Parathyroid adenoma (tissue), 2 donors: ENCODE data around the gene SPATA17.

ENCODE experiments used
- H2AFZ ChIP-seq: fragments of 300-600 bp; sonication (generic); one replicate; pipeline ENCODE4 v1.7.0; 2017; ENCODE audit warnings: antibody characterized with exemption, mild to moderate bottlenecking
- H3K27ac ChIP-seq: fragments of 300-600 bp; sonication (generic); one replicate; pipeline ENCODE4 v1.7.0; 2017
- H3K27me3 ChIP-seq: fragments of 300-600 bp; sonication (generic); one replicate; pipeline ENCODE4 v1.7.0; 2017; ENCODE audit warnings: low read length; ENCODE audit not compliant: control insufficient read depth, insufficient read depth
- H3K36me3 ChIP-seq: fragments of 300-600 bp; sonication (generic); one replicate; pipeline ENCODE4 v1.7.0; 2017; ENCODE audit warnings: low read length; ENCODE audit not compliant: control insufficient read depth, insufficient read depth
- H3K4me1 ChIP-seq: fragments of 300-600 bp; sonication (generic); one replicate; pipeline ENCODE4 v1.7.0; 2017; ENCODE audit warnings: control low read depth
- H3K4me2 ChIP-seq: fragments of 300-600 bp; sonication (generic); one replicate; pipeline ENCODE4 v1.7.0; 2017; ENCODE audit warnings: low read length
- H3K4me3 ChIP-seq: fragments of 300-600 bp; sonication (generic); one replicate; pipeline ENCODE4 v1.7.0; 2017; ENCODE audit warnings: low read depth, low read length
- H3K79me2 ChIP-seq: fragments of 300-600 bp; sonication (generic); one replicate; pipeline ENCODE4 v1.7.0; 2017; ENCODE audit warnings: control low read depth
- H3K9ac ChIP-seq: fragments of 300-600 bp; sonication (generic); one replicate; pipeline ENCODE4 v1.7.0; 2017; ENCODE audit warnings: mild to moderate bottlenecking
- H3K9me3 ChIP-seq: fragments of 300-600 bp; sonication (generic); one replicate; pipeline ENCODE4 v1.7.0; 2017; ENCODE audit warnings: low read length; ENCODE audit not compliant: control insufficient read depth
- CTCF ChIP-seq: fragments of 300-600 bp; sonication (generic); IDR thresholded peaks from one replicate; pipeline ENCODE4 v1.7.0; 2017; ENCODE audit warnings: antibody characterized with exemption, mild to moderate bottlenecking
- donor health status: primary hyperparathyroidism.

Gene SPATA17

GRCh38 chr1:217620814-217621213 lies 10.3 kb upstream of the SPATA17 start:
- Histone ChIP-seq H3K4me2 (no peak overlapping the region), H3K27me3 (no peaks in the 10 kb centered on the region), H3K4me3 (no peak overlapping the region), H3K27ac (no peak overlapping the region), H3K36me3 (no peaks in the 10 kb centered on the region), H3K79me2 (peaks cover 8% of the 10 kb centered on the region), H3K9me3 (no peaks in the 10 kb centered on the region), H2AFZ (no peak overlapping the region), H3K9ac (no peak overlapping the region), H3K4me1 (no peaks in the 10 kb centered on the region)
- TF ChIP-seq CTCF = no peak

- Histone ChIP-seq H3K27me3 (no peaks in the 10 kb centered on the region), H3K4me1 (no peaks in the 10 kb centered on the region)
Observed at GRCh38 chr1:217622042-217622441, 9.1 kb upstream of the SPATA17 start.

GRCh38 chr1:217626321-217626720 lies 4.8 kb upstream of the SPATA17 start:
- no peaks in the 10 kb centered on the region for H3K9me3 ChIP-seq
- no peak overlapping the region for H3K4me3 ChIP-seq
- no peak overlapping the region for H2AFZ ChIP-seq
- H3K9ac ChIP-seq = no peak overlapping the region
- H3K4me2 ChIP-seq = no peak overlapping the region
- H3K4me1 ChIP-seq = no peaks in the 10 kb centered on the region
- no peaks in the 10 kb centered on the region for H3K27me3 ChIP-seq
- H3K79me2 ChIP-seq = peaks cover 21% of the 10 kb centered on the region
- TF ChIP-seq CTCF = no peak
- no peaks in the 10 kb centered on the region for H3K36me3 ChIP-seq
- no peak overlapping the region for H3K27ac ChIP-seq

More at GRCh38 chr1:217622042-217622441, 9.1 kb upstream of the SPATA17 start:
- TF ChIP-seq CTCF = no peak
- Histone ChIP-seq H3K9me3 (no peaks in the 10 kb centered on the region), H3K79me2 (peaks cover 8% of the 10 kb centered on the region), H3K9ac (no peak overlapping the region), H3K4me2 (no peak overlapping the region), H3K36me3 (no peaks in the 10 kb centered on the region), H2AFZ (no peak overlapping the region), H3K27ac (no peak overlapping the region), H3K4me3 (no peak overlapping the region)

GRCh38 chr1:217627431-217627830 lies 3.7 kb upstream of the SPATA17 start:
- peak overlapping the region; percentile 19 for H3K4me3 ChIP-seq
- TF ChIP-seq CTCF = no peak
- H2AFZ ChIP-seq = no peak overlapping the region
- H3K9ac ChIP-seq = no peak overlapping the region
- peaks cover 19% of the 10 kb centered on the region for H3K79me2 ChIP-seq
- H3K4me2 ChIP-seq = peak overlapping the region; percentile 30
- H3K36me3 ChIP-seq = no peaks in the 10 kb centered on the region
- H3K4me1 ChIP-seq = peaks cover 3% of the 10 kb centered on the region
- H3K9me3 ChIP-seq = no peaks in the 10 kb centered on the region
- H3K27ac ChIP-seq = no peak overlapping the region
- H3K27me3 ChIP-seq = no peaks in the 10 kb centered on the region

- no peak for TF ChIP-seq CTCF
- no peaks in the 10 kb centered on the region for H3K79me2 ChIP-seq
- no peak overlapping the region for H3K27ac ChIP-seq
- no peak overlapping the region for H3K4me2 ChIP-seq
- H3K36me3 ChIP-seq = no peaks in the 10 kb centered on the region
- H3K27me3 ChIP-seq = no peaks in the 10 kb centered on the region
- H3K4me3 ChIP-seq = no peak overlapping the region
- no peak overlapping the region for H2AFZ ChIP-seq
- H3K9ac ChIP-seq = no peak overlapping the region
- H3K4me1 ChIP-seq = no peaks in the 10 kb centered on the region
- no peaks in the 10 kb centered on the region for H3K9me3 ChIP-seq
Observed at GRCh38 chr1:217642455-217642854, 11.3 kb downstream of the SPATA17 start.
